ENCODE measurements around the gene TRAM2. TPM values are rescaled to one million over a fixed set of nuclear protein-coding genes. Genes with fewer than 3 reads are reported as not detected.

TRAM2 gene
- total RNA-seq, 2 donors from 2014 or later, result 40.0 to 41.8 TPM

DNA sequence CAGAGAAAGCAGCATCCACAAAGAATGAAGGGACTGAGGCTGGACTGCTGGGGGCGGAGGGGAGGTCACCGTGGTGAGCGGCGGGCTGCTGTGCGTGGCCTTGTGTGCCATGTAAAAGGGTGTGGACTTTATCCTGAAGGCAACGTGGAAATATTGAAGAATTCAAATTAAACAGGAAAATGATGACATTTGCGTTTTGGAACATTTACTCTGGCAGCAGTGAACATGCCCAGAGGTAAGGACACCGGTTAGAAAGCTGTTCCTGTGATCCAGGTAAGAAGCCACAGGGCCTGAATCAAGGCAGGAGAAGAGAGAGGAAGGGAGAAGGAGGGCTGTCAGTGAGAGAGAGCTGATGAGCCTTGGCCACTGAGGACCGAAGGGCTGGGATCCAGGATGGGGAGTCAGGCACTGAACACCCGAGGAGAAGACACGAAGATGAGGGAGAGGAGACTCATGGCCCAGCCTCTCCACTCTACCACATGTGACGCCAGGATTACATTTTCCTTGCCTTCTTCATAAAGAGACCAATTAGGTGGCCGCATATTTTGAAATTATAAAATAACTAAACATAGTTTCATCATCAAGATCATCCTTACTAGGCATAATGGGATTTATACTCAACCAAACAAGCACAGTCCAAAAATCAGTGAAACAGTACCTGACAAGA is 58.4 kb downstream of the TRAM2 start:
- ATAC-seq (ENCODE audit: insufficient number of reproducible peaks, low FRiP score, low read depth), result no peak

DNA sequence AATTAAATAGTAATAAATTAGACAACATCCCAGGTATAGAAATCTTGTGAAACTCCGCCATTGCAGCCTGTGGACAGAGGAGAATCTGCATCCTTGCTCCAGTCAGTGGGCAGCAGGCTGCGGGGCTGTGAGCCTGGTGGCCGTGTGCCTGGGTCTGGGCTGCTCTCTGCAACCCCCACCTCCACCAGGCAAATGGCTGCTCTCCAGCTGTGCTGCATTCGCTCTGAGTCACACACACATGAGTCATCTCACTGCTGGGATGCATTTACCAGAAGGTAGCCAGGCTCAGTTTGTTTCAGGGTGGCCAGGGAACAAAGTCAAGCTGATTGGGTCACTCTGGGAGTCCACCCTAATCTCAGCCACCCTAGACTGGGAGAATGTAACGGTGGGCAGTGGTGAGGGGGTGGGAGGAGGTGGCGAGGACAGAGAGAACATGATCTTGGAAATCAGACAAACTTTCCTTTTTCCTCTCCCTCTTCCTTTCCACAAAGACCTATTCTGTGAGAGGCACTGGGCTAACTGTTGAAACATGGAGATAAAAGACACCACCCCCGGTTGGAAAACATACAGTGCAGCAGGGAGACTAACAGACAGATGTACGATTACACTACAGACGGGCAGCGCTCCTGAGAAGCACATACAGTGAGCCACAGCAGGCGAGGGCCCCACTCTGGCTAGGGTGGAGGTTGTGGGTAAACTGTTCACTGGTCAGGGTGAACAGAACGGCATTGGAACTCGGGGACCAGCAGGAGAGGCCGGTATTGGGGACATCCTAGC is 59.2 kb downstream of the TRAM2 start:
- DNase-seq (ENCODE audit: low spot score) (peak; percentile 96), ATAC-seq (ENCODE audit: insufficient number of reproducible peaks, low FRiP score, low read depth) (peak; percentile 87)
- H3K4me3 ChIP-seq, result peak overlapping the region; percentile 48
- H3K27ac ChIP-seq, result peak overlapping the region; percentile 87 to 95
- H3K36me3 ChIP-seq, result peaks cover 14% of the 10 kb centered on the region
- TF ChIP-seq, protein P1, sequence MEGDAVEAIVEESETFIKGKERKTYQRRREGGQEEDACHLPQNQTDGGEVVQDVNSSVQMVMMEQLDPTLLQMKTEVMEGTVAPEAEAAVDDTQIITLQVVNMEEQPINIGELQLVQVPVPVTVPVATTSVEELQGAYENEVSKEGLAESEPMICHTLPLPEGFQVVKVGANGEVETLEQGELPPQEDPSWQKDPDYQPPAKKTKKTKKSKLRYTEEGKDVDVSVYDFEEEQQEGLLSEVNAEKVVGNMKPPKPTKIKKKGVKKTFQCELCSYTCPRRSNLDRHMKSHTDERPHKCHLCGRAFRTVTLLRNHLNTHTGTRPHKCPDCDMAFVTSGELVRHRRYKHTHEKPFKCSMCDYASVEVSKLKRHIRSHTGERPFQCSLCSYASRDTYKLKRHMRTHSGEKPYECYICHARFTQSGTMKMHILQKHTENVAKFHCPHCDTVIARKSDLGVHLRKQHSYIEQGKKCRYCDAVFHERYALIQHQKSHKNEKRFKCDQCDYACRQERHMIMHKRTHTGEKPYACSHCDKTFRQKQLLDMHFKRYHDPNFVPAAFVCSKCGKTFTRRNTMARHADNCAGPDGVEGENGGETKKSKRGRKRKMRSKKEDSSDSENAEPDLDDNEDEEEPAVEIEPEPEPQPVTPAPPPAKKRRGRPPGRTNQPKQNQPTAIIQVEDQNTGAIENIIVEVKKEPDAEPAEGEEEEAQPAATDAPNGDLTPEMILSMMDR (IDR thresholded peaks at IDR 0.05), result no peak
- H3K4me1 ChIP-seq (ENCODE audit: control insufficient read depth in 1 of 2, low read depth in 2 of 2), result peaks cover 31 to 83% of the 10 kb centered on the region in 2 donors
- H3K9me3 ChIP-seq, result no peaks in the 10 kb centered on the region
- H3K27me3 ChIP-seq (replicated peaks; ENCODE audit: insufficient read depth), result no peaks in the 10 kb centered on the region

More for the DNA sequence above, 58.4 kb downstream of the TRAM2 start:
- peaks cover 14% of the 10 kb centered on the region for H3K36me3 ChIP-seq
- no peak for DNase-seq (ENCODE audit: low spot score)
- peaks cover 31 to 83% of the 10 kb centered on the region in 2 donors for H3K4me1 ChIP-seq (ENCODE audit: control insufficient read depth in 1 of 2, low read depth in 2 of 2)
- peak overlapping the region; percentile 87 to 95 for H3K27ac ChIP-seq
- no peaks in the 10 kb centered on the region for H3K27me3 ChIP-seq (replicated peaks; ENCODE audit: insufficient read depth)
- H3K4me3 ChIP-seq, result peak overlapping the region; percentile 48
- no peaks in the 10 kb centered on the region for H3K9me3 ChIP-seq
- TF ChIP-seq, protein P1 (IDR thresholded peaks at IDR 0.05), result no peak

DNA sequence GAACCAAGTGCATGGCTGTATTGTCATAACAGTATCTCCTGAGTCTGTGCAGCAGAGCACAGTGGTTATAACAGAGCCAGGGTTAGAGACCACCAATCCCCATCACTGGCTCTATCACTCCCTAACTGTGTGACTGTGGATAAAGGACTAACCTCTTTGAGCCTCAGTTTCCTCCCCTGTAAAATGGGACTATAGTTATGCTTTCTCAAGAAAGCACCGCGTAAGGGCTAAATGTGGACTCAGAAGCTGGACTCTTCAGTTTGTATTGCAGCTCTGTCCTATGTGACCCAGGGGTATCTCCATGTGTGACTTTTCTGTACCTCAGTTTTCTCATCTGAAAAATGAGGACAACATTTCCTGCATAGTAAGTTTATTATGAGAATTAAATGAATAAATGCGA is 59.9 kb downstream of the TRAM2 start:
- Histone ChIP-seq H3K9me3 (no peaks in the 10 kb centered on the region), H3K36me3 (peaks cover 14% of the 10 kb centered on the region), H3K4me1 (ENCODE audit: control insufficient read depth in 1 of 2, low read depth in 2 of 2) (peaks cover 34 to 83% of the 10 kb centered on the region in 2 donors), H3K27me3 (replicated peaks; ENCODE audit: insufficient read depth) (no peaks in the 10 kb centered on the region), H3K4me3 (no peak overlapping the region), H3K27ac (peak overlapping the region; percentile 4 to 95)
- no peak for DNase-seq (ENCODE audit: low spot score)
- no peak for ATAC-seq (ENCODE audit: insufficient number of reproducible peaks, low FRiP score, low read depth)
- TF ChIP-seq, protein P1 (IDR thresholded peaks at IDR 0.05), result no peak

DNA sequence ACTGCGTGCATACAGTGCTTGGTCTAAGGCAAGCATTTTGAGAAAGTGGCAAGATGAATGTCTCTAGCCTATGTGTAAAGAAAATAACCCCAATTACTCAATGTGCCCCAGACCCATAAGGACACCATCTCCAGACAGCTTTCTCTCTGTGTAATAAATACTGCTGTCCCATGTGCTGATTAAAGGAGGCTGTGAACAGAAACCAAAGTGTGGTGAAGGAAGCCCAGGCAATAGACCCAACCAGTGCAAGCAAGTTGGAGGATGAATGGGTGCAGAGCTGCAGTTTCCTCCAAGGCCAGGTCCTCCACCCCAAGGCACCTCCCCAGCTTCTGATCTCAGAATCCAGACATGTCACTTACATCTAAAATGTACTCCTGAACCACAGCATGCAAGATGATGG is 60.6 kb downstream of the TRAM2 start:
- ATAC-seq (ENCODE audit: insufficient number of reproducible peaks, low FRiP score, low read depth), result no peak
- Histone ChIP-seq H3K9me3 (no peaks in the 10 kb centered on the region), H3K36me3 (peaks cover 14% of the 10 kb centered on the region), H3K4me3 (no peak overlapping the region), H3K4me1 (ENCODE audit: control insufficient read depth in 1 of 2, low read depth in 2 of 2) (peaks cover 41 to 85% of the 10 kb centered on the region in 2 donors), H3K27ac (peak overlapping the region in 1 of 2 donors; percentile 4), H3K27me3 (replicated peaks; ENCODE audit: insufficient read depth) (no peaks in the 10 kb centered on the region)
- no peak for DNase-seq (ENCODE audit: low spot score)
- TF ChIP-seq, protein P1 (IDR thresholded peaks at IDR 0.05), result no peak

DNA sequence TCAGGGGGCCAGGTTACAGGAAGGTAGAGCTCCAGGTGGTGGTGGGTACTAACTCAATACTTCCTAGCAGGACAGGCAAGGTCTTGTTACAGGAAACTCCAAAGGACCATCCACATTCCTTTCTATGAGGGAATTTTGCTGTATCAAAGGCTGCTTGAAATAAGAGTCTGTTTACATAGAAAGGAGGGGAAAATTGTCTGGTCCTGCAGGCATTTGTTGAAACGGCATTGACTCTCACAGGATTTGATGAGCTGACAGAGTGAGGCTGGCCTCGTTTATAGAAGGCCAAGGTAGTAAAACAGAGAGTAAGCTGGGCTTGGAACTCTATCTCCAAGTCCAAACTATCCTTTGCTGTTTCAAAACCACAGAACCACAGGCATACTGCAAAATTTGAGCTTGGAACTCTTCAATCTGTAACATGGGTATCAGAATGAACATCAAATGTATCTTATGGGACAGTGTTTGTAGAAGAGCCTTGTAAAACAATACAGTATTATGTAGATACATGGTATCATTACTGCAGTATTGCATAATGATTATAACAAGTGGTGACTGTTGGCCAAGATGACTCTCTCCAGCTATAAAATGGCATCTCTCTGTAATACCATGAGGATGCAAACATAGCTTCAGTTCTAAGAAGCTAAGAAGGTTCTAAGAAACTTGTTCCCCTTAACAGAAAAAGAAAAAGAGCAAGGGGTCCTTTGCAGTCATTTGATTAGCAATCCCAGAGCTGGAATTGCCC is 61.5 kb downstream of the TRAM2 start:
- DNase-seq (ENCODE audit: low spot score) (no peak), ATAC-seq (ENCODE audit: insufficient number of reproducible peaks, low FRiP score, low read depth) (no peak)
- Histone ChIP-seq H3K4me1 (ENCODE audit: control insufficient read depth in 1 of 2, low read depth in 2 of 2) (peaks cover 48 to 84% of the 10 kb centered on the region in 2 donors), H3K4me3 (no peak overlapping the region), H3K9me3 (no peaks in the 10 kb centered on the region), H3K27ac (peak overlapping the region in 1 of 2 donors; percentile 93), H3K27me3 (replicated peaks; ENCODE audit: insufficient read depth) (no peaks in the 10 kb centered on the region), H3K36me3 (peaks cover 14% of the 10 kb centered on the region)
- TF ChIP-seq, protein P1 (IDR thresholded peaks at IDR 0.05), result no peak
